Ovary (tissue), 3 donors: ENCODE data around the gene RASSF8.

Experiments
- POLR2A ChIP-seq: fragments of 450-650 bp; IDR thresholded peaks from one replicate; pipeline ENCODE4 v1.6.1; 2017; ENCODE audit warnings: antibody characterized with exemption, mild to moderate bottlenecking, moderate library complexity
- TF ChIP-seq, protein P1 (sequence below), 3 donors: fragments of 450-650 bp in 2 of 3; fragments of 200-600 bp in 1 of 3; IDR thresholded peaks; one replicate each; pipeline versions ENCODE4 v1.5.1 to v1.8.0; 2016 to 2022; ENCODE audit warnings: antibody characterized with exemption in 3 of 3, mild to moderate bottlenecking in 1 of 3
- donor health status: DM: no; HTN: no; CAD: no.

DNA sequence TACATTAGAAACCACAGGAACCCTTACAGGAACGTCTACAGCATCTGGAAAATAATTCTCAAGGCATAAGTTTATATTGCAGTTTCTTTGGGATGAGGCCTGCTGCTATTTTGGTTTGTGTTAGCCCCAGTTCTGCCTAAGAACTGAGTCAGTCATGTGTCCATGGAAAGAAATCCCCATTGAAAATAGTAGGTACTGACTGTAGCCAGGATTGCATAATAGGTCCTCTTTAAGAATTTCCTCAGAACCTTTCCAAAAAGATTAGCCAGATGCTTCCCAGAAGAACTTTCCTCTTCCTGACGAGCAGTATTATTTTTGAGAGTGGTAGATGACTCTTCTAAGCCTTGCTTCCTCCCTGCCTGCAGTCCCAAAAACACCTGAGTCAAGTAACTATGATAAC lies 52.6 kb downstream of the RASSF8 start:
- TF ChIP-seq POLR2A: no peak
- TF ChIP-seq, protein P1, sequence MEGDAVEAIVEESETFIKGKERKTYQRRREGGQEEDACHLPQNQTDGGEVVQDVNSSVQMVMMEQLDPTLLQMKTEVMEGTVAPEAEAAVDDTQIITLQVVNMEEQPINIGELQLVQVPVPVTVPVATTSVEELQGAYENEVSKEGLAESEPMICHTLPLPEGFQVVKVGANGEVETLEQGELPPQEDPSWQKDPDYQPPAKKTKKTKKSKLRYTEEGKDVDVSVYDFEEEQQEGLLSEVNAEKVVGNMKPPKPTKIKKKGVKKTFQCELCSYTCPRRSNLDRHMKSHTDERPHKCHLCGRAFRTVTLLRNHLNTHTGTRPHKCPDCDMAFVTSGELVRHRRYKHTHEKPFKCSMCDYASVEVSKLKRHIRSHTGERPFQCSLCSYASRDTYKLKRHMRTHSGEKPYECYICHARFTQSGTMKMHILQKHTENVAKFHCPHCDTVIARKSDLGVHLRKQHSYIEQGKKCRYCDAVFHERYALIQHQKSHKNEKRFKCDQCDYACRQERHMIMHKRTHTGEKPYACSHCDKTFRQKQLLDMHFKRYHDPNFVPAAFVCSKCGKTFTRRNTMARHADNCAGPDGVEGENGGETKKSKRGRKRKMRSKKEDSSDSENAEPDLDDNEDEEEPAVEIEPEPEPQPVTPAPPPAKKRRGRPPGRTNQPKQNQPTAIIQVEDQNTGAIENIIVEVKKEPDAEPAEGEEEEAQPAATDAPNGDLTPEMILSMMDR (IDR thresholded peaks at IDR 0.05): no peak
